GM21390 (cell line): Measurements from ENCODE around the gene MOXD1.

Experiments
- ATAC-seq: cut with Tn5 transposase; IDR thresholded peaks from one replicate; pipeline ENCODE4 v1.9.1; 2021; ENCODE audit not compliant: unreplicated experiment

MOXD1 gene

DNA sequence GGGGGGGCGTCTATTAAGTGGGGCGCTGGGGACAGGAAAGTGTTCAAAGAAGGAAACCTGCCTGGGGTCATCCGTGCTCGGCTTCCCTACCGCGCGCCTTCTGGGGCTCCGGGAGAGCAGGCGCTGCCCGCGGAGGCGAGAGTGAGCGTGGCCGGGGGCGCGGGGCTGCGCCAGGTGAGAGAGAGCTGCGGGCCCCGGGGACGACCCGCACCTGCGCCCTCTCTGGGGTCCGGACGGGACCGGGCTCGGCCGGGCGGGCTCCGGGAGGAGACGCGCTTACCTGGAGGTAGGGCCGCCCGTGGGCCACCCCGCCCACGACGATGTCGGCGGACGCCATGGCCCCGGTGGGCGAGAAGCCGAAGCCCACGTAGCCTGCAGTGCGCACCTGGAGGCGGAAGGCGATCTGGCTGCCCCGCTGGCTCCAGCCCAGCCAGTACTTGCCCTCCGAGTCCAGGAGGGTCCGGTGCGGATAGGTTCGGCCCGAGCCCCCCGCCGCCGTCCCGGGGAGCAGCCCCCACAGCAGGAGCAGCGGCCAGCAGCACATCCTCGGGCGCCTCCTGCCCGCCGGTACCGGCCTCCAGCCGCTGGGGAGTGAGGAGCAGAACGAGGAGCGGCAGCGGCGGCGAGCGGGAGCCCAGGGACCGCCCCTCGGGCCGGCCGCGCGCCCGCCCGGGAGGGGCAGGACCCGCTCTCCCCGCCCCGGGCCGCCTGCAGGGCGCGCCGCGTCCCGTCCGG, at the start of gene MOXD1:
Gene MOXD1 (minus strand): TSS at position 593 of the 735 bp plus-strand sequence. CDS start 49 bp downstream, at position 544.
- ATAC-seq: peak; percentile 62

DNA sequence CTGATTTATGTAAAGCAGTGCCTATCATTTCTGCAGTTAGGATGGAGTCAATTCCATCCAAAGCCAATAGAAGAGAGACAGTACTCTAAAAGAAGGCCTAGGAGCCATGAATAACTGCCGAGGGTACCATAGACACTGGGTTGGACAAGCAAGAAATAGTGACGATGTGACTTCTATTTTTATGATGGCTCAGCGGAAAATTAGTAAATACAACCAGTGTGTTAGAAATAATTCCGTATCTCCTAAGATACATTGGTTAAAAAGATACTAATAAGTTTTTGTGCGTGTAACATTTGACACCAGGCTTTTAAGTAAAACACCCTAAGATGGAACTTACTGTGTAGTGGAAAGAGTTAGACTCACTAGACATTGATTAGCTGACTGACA, 45.6 kb upstream of the MOXD1 start:
- no peak for ATAC-seq

DNA sequence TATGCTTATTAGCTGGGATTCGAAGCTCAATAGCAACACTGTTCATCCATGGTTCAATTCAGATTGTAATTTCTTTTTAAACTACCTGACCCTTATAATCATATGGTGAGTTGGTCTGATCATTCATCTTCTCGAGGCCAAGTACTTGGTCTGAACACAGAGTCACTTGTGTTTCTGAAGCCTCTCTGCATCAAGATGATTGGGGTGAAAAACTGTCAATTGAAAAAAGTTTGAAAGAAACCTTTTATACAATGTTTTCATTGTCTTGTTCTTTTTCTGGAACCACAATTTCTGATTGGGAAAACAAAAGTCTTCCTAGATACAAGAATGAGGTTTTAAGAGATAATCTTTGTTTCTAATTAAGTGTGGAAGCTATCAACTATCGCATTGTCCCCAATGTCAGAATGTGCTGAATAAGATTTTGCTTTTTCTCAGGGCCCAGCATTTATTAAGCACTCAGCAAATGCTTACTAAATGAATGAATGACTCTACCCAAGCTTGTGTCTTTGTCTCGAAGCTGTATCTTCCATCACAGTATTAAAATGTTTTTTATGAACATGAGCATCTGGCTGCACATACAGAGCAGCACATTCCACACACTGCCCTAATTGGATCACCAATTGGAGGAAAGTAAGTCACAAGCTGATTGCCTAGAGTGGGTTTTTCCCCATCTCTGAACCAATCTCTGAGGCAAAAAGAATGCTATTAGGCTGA, 45.0 kb upstream of the MOXD1 start:
- no peak for ATAC-seq

DNA sequence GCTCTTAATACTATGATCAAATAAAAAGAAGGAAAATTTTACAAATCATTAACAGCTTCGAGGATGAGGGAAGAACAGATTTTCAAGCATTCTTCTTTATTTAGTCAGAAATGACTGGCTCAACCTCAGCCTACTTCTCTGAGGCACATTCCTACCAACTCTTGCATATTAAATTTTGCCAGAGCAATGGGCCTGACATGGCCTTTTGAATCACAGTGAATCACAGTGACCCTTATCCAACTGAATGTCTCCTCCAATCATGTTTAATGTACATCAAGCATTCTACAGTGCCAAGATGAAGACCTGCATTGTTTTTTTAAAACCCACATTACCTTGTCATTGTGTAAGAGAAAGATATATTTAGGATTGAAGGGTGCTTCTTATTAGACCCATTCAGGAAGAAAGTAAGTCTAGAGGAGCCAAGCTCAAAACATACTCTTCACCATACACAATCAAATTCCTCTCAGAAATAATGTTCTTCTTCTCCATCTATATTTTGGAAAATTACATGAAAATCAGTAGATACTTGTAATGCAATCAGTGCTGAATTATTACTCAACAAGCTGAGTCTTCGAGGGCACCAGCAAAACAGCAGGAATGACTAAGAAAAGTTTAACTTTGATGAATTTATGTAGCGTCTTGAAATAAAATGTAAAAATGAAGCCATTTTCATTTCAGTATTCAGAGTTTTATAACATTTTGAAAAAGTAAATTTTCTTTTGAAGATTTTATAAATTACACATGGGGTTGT, 44.1 kb upstream of the MOXD1 start:
- no peak for ATAC-seq

DNA sequence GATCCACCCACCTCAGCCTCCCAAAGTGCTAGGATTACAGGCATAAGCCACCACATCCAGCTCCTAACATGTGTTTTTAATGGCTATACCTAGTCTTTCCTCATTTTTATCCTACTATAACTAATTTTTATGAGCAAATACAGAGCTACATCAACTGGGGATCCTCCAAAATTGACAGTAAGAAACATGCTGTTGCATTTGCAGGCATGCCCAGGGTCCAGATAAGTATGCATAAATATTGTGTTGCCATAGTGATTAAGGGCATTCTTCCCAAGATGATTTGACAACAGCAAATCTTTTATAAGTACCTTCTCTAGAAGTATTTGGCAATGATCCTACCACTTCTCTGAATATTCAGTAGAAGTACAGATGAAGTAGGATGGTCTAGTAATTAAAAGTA, 41.9 kb upstream of the MOXD1 start:
- ATAC-seq: no peak

DNA sequence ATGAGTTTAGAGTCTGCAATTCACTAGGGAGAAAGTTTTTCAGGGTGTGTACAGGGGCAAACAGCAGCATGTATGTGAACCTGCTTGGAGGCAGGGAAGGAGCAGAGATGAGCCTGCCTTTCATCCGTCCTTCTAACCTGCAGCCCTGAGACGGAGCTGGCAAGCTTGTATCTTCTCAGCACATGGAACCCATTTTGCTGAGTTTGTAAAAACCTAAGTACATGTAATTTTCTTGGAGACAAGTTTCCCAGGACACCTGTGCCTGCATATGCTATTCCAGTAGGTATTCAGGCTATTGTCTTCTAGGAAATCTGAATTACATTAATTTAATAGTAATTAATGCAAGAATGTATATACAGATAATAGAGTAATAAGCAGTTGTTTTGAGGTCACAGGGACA, 28.8 kb upstream of the MOXD1 start:
- ATAC-seq: no peak

DNA sequence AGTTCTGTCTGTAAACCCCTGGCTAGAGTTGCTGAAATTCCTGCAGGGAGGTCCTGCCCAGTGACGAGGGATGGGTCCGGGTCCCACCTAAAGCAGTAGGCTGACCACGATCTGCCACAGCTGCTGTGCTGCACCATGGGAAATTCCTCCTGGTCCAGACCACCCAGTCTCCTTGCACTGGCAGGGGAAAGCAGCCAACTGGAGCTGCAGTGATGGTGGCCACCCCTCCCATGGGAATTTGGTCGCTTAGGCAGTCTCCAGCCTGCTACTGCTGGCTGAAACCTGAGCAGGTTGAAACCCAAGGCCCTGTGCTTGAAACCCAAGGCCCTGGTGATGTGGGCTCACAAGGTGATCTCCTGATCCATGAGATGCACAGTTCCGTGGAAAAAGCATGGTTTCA, 23.9 kb upstream of the MOXD1 start:
- ATAC-seq: no peak

DNA sequence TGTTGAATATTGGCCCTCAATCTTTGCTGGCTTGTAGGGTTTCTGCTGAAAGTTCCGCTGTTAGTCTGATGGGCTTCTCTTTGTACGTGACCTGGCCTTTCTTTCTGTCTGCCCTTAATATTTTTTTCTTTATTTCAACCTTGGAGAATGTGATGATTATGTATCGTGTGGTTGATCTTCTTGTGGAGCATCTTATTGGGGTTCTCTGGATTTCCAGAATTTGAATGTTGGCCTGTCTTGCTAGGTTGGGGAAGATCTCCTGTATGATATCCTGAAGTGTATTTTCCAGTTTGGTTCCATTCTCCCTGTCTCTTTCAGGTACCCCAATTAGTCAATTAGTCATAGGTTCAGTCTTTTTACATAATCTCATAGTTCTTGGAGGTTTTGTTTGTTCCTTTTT, 22.6 kb upstream of the MOXD1 start:
- ATAC-seq: no peak

DNA sequence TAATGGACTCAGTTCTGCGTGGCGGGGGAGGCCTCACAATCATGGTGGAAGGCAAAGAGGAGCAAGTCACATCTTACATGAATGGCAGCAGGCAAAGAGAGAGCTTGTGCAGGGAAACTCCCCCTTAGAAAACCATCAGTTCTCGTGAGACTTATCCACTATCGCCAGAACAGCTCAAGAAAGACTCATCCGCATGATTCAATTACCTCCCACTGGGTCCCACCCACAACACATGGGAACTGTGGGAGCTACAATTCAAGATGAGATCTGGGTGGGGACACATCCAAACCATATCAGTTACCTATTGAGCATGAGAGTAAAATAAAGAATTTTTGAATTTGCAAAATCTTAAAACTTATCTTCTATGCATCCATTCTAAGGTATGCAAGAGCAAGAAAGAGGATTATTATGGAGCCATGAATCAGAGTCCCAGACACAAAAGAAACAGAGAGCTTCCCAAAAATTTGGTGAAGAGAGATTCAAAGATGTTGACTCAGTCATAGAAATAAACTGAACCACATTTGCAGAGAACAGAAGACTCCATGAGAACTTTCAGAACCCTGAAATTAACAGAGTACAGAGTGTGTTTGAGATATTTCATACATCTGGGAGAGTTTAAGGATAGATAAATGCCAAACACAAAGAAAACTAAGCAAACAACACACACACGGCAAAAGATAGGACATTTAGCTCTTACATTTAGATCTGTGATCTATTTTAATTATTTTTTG, 17.1 kb upstream of the MOXD1 start:
- ATAC-seq: no peak

DNA sequence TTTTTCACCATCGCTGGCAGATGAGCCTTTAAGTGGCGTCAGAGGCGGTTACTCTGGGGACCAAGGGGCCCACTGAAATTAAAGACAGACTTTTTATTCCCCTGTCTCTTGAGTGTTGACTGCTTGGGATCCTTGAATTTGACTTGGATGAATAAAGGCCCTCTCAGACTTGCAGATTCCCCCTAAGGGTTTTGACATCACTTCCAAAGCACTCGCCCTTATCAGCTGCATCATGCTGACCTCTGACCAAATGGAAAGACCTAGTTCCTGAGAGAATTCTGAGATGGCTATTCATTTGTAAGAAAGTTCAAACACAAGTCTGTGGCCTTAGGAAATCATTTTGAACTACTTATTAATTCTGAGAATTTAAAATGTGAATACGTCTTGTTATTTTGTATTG, 13.5 kb upstream of the MOXD1 start:
- no peak for ATAC-seq

DNA sequence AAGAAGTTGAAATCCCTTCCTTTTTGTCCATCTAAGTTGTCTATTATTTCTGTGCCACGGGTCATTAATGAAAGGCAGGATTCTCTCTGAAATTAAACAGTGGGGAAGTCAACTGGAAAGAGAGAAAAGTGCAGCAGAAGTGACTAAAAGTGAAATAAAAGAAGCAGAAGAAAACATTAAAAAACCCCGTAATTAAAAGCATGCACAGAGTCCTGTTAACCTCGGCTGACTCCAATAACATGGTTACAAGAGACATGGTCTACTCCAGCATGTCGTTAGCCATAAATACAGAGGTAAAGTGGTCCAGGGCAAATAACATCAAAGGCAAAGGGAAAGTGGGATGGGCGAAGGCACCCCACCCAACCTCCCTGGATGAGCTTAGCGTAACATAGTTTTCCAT, 13.0 kb upstream of the MOXD1 start:
- no peak for ATAC-seq

DNA sequence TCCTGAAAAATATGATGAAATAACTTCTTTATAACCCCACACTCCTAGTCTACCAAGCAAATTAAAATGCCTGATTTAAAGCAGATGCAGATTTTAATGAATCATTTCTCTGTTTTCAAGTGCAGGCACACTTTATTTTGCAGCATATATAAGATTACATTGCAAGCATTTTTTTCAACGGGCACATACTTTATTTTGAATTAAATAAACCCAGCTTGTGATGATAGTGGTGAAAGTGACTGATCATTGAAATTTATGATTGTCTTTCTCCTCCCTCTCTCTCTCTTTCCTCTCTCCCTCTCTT, 12.2 kb upstream of the MOXD1 start:
- no peak for ATAC-seq

DNA sequence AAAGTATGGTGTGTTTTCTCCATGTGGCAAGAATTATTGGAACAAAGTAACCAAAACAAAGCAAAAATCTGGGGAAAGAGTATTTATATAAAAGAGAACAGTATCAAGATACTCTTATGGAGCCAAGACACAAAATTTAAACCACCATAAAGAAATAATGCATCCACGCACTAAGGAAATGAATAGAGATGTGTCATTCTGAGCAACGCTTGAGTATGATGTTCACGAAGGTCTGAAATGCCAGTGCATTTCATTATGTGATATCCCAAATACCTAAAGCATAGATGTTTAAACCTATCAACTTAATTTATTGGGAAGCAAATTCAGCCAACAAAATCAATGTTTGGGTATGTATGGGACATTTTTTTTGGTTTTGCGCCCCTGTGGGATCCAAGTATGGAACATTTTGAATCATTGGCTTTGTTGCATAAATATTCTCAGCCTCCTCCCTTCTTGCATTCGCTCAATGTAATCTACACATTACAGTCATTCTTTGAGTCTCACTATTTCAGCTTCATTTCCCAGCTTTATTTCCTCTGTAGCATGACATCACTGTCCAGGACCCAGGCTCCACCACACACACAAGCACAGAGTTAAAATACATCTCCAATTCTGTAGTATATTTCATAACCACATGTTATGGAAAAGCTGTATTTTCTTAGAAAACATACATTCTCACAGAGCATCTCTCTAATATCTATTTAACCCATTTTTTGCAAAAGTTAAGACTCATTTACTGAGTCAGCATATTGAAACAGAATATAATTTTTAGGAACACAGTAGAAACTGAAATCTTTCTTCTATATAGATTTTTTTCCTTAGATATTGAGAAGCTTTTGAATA, 11.6 kb upstream of the MOXD1 start:
- no peak for ATAC-seq

DNA sequence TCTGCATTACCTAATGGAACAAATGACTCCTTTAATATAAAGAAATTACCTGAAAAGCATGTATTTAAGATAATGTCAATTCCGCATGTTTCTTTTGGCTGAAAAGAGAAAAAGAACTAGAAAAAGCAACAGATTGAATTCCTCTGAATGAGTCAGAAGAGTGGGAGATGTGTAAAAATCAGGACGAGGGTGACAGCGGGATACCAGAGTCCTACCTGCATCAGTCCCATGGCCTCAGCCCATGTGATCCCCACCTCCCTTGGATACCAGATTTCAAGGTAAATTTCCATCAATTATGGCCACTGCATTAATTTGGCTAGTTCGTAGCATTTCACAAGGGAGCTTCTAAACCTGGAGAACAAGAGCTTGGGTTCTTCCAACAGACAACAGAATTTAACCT, 10.0 kb upstream of the MOXD1 start:
- ATAC-seq: no peak

DNA sequence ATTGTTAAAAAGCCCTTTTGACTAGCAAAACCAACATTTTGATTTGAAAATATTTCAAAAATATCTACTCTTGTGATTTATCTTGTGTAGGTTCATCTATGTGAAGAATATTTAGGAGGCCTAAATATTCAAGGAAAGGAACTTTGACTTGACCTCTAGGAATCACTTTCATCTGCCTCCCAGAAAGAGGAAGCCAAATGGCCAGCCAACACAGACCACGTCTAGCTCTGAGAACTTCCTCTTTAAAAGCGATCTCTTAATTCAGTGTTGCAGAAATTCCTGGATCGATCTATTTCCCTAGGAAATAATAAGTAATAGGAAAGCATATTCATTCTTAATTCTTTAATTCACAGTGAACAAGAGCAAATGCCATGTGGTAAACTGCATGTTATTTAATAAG, 9.6 kb upstream of the MOXD1 start:
- ATAC-seq: no peak

DNA sequence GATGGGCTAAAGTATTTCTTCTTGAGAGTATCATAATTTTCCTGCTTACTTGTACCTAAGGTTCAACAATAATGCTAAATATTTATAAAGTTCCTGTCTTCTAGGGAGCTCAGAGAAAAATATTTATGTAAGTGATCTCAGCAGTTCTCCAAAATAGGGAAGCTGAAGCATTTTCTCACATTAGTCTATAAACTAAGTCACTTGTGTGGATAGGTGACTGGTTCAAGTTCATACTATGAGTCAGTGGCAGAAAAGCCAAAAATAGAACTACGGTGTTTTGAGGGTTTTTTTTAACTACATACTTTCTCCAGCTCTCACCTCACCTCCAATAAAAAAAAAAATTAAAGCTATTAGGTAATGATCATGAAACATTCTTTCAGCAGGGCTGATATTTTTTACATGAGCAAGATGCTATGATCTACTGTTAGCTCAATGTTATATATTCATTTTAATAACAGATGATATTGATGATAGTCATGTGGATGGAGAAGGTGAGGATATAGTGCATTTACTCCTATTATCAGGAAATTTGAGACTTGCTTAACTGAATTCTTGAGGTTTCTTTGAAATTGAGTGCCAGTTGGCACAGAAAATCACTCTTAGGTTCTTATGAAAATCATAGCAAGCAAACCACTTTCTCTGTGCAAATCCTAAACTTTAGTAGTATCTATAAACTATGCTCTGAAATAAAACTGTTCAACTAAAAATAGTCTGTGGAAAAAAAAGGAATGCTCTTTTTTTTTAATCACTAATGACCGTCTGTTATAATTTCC, 4.1 kb upstream of the MOXD1 start:
- ATAC-seq: peak; percentile 55

DNA sequence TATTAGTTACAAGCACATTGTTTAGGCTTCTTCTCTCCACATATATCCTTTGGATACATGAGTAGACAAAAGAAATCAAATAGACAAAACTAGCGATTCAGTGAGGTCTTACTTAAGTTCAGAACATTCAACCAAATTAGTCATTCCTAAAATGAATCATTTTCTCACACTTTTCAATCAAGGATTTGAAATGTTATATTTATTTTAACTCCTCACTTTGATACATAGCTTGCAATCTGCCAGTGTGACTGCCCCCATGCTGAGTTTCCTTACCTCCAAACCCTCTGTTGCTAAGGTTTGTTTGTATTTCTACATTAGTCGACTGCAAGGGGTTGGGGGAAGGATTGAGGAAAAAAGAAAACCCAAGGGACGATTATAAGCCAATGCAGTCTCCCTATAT, 3.5 kb upstream of the MOXD1 start:
- peak; percentile 4 for ATAC-seq

DNA sequence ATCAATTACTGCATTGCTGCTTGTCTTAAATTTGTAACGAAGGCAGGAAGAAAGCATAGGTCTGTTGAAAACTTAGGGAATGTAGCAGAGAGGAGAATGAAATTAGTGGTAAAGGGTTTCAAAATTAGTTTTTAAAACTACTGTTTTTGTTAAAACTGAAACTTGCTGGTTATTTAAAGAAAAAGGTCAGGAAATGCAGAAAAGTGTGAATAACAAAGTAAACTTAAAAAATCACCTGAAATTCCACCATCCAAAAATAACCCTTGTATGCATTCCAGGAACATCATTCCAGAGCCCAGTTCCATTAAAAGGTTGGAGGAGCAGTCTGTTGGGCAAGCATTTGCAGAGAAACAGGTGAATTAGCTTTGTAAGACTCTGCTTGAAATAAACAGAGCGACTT, 3.1 kb upstream of the MOXD1 start:
- no peak for ATAC-seq

DNA sequence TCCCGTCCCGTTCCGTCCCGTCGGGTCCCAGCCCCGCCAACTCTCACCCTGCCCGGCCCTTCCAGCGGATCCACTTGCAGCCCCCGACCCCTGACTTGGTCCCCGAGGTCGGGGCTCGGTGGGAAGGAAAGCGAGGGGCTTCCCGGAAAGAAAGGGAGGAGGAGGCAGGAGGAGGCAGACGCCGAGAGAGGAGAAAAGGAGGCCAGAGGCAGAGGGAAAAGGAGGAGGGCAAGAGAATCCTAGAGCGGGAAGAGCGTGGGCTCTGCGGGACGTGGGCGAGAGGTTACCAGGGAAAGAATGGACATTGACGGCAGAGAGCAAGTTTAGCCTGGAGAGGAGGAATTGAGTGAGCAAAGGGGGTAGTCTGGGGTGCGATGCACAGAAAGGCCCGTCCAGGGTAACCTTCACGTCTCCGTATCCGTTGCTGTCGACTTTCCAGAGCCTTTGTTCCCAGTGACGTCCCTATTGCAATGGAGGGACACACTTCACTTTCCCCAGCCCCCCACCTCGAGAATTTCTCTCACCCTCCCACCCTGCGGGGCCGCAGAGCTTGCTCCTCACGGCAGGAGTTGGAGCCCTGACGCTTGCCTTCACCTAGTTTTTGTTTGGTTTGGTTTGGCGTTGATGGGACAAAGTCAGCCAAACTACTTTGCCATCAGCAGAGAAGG, 477 bp upstream of the MOXD1 start:
- ATAC-seq: no peak

DNA sequence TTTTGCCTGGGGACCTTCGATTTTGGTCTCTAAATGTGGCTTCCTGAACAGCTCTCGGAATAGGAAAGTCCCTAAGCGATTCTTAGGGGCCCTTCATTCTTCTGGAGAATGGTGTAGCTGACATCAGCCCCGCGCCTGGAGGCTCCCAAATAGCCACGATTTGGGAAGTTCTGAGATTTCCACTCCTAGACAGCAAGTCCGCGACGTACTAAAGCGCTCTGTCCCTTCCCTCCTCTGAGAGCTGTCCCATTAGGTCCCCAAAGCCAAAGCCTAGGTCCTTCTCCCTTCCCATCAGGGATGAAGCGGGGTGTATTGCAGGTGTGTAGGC, 756 bp downstream of the MOXD1 start:
- ATAC-seq: no peak
